ENCODE data around the gene EPDR1.
"Not testable (repeated sequence)": the region's sequence is repeated elsewhere in the genome, so short reads cannot be mapped to it uniquely, and the experiment has no call there.

Gene EPDR1

DNA sequence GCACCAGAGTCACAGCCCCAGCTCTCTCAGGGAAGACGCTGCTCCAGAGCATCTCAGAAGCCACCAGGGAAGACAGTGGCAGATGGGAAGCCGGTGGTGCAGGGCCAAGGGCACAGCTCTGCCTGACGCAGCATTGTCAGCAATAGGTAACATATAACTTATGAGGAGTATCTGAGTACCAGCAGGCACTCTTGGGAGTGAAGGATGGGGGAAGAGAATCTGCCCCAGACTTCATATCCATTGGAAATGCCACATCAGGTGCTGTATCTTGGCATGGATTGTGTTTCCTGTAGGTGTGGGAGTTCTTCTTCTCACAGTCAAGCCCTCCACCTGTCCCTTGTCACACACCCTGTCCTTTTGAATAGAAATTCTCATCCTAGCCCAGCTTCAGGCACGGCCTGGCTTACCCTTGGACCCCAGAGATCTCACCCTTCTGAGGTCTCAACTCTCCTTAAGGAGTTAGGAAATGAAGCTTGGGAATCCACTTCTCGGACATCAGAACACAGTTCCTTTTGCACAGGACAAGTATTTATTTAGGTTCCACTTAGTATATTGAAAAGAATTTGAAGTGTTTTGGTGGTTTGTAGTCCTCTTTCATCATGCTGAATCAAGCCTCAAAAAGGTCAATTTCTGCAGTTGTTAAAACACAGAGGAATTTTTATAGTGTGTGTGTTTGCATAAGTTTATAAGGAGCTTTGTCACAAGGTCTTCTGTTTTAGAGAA is 9.9 kb downstream of the EPDR1 start:
- DNase-seq, result no peak

DNA sequence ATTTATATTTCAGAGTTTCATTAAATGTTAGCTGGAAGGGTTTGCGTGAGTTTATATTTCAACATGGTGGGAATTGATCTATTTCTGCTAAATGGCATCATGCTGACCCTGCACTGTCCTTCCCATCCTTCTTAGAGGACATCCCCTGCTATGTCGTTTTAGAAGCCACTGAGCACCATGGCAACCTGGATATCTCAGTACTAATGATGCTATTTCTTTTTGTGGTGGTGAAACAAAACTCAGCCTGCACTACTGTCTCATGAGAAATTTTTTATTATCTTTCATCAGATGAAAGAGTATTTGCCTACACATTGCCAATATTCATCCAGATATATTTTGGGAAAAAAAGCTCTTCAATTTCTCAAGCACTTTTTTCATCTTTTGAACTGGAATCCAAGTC is 12.1 kb downstream of the EPDR1 start:
- no peak for DNase-seq

DNA sequence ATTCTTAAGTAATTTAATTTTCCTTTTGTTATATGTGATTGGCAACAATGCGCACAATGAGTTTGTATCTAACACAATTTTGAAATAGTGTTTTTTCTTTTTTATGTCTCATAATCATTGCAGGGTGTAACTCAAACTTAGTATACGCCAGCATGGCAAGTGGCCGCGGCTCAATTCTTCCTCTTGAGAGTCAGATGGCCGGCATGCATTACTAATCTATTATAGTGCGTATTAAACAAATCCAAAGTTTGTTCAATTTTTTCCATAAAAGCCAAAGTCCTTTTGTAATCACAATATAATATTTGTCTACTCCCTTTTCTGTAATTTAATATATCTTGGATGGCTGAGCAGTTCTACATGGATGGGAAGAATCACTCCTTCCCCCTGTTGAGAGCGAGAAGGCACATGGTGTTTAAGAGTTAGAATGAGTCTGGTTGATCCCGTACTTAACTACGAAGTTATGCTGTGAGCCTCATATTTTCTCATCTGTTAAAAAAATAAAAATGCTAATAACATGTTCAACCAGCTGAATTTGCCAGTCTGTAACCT is 12.7 kb downstream of the EPDR1 start:
- DNase-seq, result no peak

DNA sequence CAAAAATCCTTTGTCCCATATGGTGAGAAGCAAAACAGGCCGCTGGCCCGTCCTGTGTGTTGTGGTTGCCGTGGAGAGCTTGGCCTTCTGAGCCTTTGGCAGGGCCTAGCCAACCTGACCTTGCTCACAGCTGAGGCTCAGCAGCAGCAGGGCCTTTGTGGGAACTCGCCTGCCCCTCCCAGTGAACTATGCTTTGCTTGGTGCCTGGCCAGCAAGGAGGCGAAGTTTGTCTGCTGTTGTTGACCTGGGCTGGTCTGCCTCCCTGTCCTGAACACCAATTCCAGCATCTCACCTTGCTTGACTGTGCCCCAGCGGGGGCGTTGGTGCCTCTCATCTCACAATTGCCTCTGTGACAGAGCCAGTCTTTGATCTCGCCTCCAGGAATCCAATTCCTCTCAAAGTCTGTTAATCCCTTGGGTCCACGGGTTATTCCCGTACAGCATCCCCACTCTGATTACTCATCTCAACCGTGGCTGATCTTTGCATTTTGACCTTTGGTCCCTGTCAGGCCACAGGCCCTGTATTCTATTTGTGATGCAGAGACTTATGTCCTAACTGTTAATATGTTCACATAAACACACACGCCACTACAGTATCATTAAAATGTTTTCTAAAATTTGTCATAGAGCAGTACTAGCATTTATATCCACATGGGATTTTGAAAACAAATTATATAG is 22.6 kb downstream of the EPDR1 start:
- DNase-seq, result no peak

DNA sequence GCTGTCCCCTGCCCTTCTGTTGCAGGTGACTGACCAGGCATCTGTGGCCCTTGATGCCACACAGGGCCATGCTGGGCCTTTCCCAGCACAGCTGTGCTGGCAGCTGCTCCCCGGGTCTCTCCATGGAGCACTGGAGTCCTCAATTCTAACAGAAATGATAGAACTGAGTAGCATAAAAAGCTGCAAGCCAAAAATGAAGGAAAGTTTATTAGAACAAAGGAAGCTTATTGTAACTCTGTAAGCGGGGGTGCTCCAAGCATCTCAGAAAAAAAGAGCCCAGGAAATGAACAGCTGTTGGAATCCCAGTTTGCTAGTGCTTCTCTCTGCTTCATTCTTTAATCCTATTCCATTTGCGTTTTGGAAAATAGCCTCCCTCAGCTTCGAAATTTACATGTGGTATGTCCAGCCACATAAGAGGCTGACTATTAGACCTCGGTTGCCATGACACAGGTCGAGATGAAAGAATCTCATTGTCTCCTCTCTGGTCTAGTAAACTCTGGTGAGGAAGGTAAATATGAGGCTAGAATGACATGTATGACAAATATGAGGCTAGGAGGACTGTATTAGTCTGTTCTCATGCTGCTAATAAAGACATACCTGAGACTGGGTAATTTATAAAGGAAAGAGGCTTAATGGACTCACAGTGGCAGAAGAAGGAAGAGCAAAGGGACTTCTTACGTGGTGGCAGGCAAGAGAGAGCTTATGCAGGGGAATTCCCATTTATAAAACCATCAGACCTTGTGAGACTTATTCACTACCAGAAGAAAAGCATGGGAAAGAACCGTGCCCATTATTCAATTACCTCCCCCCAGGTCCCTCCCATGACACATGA is 23.7 kb downstream of the EPDR1 start:
- DNase-seq, result no peak

DNA sequence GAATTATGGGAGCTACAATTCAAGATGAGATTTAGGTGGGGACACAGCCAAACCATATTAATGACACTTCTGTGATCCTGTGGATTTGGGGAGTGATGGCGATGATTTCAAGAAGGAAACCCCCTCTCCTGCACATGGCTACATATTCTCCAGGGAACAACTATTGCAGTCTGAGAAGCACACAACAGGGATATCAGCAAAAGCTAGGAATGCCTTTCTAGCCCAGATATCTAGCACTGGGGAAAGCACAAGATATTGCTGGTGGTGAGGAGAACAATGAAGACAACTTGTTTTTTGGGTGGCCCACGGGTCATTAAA is 24.3 kb downstream of the EPDR1 start:
- DNase-seq, result no peak

DNA sequence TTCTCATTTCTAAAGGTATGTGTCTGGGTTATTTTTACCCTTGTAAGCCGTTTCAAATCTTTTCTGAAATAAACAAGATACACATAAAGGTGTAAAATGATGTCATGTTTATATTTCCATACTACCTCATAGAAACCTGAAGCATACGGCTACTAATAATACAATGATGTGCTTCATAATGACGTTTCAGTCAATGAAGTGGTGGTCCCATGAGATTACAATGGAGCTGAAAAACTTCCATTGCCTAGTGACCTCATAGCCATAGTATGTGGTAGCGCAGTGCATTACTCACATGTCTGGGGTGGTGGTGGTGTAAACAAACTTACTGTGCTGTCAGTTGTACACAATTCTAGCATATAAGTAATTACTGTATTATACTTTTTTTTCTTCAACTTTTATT is 24.9 kb downstream of the EPDR1 start:
- no peak for DNase-seq

DNA sequence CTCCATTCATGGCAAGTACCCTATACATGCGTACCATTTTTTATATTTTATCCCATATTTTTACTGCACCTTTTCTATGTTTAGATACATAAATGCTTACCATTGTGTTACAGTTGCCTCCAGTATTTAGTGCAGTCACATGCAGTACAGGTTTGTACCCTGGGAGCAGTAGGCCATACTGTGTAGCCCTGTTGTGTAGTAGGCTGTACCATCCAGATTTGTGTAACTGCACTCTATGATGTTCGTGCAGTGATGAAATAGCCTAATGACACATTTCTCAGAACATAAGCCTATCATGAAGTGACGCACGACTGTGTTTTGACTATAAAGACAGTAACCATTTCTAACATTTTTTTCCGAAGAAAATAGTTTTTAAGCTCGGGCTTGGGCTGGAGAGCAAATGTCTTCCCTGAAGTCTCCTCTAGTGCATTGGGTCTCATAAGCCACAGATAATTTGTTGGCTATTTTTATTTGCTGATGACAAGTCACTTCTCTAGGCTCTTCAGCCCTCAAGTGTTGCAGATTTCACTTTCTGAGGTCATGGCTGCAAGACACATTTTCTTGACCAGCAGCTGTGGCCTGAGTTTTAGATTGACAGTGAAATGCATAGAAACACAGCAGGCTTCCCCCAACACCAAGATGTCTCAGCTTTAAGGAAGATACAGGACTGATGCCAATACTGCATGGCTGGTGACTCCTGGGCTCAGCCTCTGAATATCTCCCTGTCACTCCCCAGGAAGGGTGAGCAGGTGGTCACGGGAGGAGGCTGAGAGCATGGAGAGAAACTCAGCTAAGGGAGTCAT is 26.9 kb downstream of the EPDR1 start:
- DNase-seq, result no peak

DNA sequence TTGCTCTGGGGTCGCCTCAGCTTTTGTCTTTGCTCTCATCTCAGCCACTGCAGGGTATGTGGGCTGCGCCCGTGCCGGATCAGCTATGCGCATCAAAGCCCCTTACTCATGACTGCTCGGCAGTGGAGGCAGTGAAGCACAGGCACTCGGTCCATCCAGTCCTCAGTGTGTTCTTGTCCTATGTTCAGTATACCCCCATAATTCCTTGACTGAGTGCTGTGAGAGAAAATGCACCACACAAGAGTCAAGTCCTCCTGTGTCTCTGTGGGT is 27.4 kb downstream of the EPDR1 start:
- DNase-seq, result no peak

DNA sequence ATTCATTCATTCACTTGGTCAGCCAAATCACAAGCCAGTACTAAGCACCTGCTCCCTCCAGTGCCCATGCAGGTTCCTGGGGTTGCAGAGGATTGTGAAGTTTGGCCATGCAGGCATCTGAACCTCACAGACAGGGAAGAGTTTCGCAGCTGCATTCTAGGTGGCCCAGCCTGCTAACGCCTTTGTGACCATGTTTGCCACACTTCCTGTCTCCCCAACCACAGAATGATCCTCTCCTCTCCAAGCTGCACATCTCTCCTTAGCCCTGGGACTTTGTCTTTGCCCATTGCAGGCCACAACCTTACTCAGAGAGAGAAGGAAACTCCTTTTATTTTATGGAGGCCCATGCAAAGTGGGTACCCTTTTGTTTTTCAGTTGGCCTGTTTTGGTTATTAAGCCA is 31.8 kb downstream of the EPDR1 start:
- no peak for DNase-seq

DNA sequence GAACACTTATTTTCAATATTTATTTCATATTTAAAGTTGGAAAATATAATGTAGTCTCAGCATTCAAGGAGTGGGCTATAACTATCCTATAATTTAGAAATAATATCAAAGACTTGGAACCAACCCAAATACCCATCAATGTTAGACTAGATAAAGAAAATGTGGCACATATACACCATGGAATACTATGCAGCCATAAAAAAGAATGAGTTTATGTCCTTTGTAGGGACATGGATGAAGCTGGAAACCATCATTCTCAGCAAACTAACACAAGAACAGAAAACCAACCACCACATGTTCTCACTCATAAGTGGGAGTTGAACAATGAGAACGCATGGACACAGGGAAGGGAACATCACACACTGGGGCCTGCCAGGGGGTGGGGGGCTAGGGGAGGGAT is 33.8 kb downstream of the EPDR1 start:
- not testable (repeated sequence) for DNase-seq

DNA sequence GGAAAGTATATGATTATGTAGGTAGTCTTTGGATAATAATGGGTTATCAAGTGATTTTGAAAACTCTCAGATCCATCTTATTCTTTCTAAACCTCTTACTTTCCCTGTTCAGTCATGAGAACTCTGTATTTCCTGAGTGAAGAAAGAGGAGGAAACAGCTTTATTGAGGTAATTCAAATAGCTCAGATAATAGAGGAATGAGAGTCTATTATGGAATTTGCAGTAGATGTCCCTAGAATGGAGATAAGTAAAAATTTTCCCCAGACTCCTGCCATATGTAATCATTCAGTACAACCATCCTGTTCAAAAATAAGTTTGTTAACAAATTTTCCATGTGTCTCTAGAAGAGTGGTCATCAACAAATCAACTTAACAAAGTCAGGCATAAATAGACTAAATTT is 36.4 kb downstream of the EPDR1 start:
- DNase-seq, result no peak

DNA sequence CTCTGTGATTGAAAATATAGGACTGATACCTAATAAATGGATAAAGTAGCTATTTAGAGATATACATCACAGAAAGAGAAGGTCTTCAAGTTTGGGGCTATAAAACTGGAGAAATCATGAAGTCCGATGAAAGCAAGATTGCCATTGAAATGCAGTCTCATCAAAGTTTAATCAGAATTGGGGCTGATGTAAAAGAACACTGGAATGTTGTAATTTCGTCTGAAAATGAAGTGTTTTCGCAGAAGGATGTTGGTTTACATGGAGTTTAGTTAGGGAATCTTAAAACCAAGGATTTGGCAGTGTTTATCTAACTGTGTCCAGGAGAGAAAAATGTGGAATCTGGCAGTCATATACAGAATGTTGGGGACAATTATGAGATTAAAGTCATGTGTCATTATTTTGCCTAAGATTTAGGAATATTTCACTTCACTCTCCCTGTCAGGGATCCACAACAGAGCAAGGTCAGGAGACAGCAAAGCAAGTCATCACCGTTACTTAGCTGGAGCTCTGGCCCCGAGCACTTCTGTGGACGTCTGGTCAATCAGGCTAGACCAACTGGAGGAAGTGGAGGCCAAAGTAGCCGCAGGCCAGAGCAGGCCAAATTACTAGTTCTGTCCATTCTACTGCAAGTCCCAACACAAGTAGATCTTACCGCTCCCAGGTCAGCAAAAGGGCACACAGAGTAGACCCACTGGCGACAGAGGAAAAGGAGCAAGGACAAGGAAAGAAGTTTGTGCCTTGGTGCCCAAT is 37.0 kb downstream of the EPDR1 start:
- no peak for DNase-seq

DNA sequence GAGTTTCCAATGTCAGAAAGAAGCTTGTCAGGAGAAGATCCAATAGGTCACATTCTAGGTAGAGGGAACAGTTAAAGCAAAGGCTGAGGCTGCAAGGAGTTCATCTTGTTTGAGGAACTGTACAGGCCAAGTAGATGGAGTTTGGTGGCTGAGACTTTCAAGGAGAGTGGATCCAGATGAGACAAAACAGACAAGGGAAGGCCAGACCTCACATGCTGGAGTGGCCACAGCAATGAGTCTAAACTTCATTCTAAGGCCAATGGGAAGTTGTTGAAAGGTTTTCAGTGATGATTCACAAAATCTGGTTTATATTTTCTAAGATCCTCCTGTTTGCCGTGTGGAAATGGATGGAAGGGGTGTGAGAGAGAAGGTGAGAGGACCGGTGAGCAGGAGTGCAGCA is 40.0 kb downstream of the EPDR1 start:
- DNase-seq, result no peak

DNA sequence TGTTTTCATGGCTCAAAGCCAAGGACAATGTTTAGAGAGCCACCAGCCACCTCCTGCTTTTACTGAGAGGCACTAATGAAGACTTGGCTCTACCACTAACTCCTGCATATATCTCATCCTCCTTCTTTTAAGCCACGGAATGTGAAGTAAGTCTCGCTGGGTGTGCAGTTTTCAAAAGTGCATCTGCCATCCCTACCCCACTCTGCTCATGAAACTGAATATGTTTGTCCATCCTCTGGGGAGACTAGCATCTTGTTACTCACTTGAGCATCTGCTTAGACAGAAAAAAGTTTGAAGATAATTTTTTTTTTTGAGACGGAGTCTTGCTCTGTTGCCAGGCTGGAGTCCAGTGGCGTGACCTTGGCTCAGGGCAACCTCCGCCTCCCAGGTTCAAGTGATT is 40.8 kb downstream of the EPDR1 start:
- no peak for DNase-seq

DNA sequence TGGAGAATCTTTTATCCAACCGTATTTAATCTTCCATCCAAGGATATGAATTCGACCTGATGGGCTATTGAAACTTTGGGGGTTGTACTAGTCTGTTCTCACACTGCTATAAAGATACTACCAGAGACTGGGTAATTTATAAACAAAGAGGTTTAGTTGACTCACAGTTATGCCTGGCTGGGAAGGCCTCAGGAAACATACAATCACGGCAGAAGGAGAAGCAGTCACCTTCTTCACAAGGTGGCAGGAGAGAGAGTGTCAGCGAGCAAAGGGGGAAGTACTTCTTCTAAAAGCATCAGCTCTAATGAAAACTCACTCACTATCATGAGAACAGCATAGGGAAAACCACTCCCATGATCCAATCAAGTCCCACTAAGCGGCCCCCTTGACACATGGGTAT is 43.8 kb downstream of the EPDR1 start:
- no peak for DNase-seq

DNA sequence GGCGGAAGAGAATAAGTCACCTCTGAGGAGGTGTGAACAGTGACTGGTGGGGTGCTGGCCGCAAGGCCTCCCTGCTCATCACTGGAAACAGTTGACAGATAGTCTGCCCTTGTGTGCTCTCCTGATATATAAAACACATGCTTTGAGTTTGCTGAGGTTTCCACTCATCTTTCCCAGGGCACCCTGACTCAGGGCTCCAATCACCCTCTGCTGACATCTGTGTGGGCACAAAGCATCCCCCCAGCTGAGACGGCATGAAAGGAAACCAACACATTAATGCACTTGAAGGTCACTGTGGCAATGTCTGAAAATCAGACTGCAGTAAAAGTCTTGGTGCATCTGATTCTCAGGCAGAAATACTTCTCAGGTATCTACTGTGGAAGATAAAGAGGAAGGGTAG is 49.8 kb downstream of the EPDR1 start:
- DNase-seq, result no peak

DNA sequence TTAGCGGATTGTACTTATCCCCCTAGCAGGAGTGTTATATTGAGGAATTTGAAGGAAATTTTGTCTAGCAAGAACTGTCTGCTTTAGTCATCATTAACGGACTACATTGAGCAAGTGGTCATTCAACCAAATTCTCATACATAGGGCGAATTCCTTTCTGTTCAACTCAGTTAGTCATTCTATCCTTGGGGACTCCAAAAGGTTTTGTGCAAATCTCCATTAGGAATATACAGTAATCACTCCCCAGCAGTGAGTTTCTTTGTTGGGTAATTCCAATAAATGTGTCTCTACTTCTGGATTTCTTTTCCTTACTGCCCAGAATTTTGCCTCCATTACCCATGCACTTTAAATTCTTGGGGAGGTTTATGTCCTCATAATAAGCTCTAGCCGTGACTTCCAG is 51.1 kb downstream of the EPDR1 start:
- no peak for DNase-seq

DNA sequence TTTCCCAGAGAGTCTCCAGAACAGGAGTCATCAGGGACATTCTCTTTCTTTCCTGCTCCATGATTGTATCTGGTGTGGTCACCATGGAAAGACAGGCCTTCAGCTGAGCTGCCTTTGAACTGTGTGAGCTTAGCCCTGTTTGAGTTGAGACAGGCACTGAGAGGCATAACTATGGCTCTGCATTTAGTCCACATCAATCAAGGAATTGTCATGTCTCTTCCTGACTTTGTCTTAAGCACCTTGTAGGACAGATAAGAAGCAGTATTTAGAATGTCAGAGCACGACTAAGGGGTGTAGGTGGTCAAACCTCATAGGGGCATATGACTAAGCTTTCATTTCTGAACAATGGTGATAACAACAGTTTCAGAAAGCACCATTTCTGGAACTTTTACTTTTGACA is 53.5 kb downstream of the EPDR1 start:
- DNase-seq, result no peak

DNA sequence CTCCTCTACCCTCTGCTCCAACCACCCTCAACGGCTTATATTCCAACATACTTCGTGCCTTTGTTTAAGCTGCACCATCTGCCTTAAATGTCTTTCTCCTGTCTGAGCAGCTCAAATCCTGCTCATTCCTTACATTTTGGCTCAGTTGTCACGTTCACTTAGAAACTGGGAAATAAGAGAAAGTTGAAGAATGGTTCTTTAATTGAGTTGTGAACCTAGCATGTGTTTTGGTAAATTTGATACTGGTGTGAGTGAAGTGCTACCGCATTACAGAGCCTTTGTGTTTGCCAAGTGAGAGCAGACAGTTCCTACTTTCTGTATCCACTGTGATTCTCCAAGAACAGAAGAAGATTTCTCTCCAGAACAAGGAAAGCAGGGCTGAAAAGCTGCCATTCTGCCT is 54.3 kb downstream of the EPDR1 start:
- no peak for DNase-seq

DNA sequence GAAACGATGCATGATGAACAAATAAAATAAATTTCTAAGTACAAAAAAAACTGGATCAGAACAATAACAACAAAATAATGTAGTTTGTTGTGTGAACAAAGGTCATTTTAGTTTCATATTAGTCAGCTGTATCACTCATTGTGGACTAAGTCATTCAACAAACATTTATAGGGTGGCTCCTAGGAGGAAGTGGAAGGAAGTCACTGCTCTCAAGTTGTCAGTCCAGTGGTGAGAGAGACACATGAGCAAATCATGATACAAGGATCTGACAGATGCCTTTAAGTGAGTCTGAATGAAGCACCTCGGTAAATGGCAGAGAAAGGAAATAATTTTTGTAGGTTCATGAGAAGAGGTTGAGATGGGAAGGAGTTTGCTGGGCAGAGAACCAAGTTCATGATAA is 56.8 kb downstream of the EPDR1 start:
- no peak for DNase-seq

DNA sequence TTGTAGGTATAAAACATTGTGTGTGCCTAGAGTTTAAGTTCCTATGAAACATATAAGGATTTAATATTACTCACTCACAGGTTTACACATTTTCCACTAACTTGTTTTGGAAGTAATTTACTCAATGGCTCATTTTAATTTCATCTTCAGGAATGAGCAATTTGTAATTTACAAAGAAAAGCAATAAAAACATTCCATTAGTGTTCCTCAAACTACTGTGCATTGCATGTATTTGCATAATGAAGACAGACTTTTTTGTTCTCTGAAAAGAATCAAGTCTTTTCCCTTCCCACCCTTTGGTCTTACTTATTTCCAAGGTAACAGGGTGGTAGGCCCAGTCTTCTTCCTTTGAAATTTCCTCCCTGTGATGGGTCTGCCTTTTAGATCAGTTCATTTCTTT is 61.2 kb downstream of the EPDR1 start:
- no peak for DNase-seq

DNA sequence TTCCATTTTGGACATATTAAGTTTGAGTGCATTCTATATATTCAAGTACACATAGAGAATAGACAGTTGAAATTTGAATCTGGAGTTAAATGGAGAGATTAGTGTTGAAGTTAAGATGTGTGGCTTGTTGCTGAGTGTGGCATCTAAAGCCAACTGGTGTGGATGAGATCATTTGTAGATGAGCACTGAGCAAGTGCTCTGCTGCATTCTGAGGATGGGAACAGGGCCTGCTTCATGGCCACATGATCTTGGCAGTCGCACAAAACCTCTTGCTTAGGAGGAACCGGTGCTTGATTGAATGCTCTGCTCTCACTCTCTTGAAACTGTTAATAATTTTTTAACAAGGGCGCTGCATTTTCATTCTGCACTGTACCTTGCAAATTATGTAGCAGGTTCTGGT is 62.0 kb downstream of the EPDR1 start:
- no peak for DNase-seq

Measured in NCI-H1436 treated with DMSO at 0.1 percent for 48 hours (cell line).